DMS153 (cell line): Measurements from ENCODE around the gene STARD3NL.
"Not testable (repeated sequence)": the region's sequence is repeated elsewhere in the genome, so short reads cannot be mapped to it uniquely, and the experiment has no call there.

Experiments used
- DNase-seq: peaks from one replicate; lab custom pipeline; 2025; lab: John Stamatoyannopoulos, UW

The STARD3NL gene

DNA sequence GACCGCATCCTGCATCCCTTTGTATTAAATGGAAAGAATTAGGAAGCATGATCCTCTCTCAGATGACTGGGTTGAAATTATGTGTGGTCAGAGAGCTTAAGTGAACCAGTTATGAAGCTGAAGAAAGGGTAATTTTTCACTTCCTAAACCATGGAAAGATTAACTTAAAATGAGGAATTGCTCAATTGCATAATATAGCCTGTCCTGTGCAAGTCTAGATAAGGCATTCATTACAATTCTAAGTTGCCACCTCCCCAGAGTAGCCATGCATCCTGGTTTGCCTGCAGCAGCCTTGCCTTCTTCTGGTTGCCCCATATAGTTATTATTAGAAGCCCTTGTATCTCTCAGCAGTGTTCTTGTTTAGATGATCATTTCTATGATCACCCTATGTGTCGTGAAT, 45.3 kb downstream of the STARD3NL start:
- DNase-seq: no peak

DNA sequence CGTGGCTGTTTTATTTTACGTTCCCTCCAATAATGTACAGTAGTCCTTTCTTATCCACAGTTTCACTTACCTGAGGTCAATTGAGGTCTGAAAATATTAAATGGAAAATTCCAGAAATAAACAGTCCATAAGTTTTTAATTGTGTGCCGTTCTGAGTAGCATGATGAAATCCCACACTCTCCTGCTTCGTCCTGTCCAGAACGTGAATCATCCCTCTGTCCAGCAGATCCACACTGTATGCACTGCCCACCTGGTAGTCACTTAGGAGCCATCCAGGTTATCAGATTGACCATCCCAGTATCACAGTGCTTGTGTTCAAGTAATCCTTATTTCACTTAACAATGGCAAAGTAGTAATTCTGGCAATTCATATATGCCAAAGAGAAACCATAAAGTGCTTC, 46.3 kb downstream of the STARD3NL start:
- no peak for DNase-seq

DNA sequence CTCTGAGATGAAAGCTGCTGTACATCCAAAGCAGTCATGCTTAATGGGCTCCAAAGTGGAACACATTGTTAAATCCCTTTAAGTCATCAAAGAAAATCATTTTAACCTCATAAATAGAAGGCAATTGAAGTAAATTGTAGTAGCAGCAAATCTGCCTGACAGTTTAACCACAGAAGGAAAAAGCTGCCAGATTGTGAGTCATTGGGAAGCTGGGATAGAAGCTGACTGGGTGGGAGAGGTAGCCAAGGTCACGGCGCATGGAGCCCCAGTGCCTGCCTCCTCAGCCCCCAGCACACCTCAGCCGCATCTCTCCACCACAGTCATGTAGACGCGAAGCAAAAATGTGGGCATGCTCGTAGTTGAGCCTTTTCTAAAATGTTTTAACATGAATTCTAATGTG, 51.3 kb downstream of the STARD3NL start:
- DNase-seq: no peak

DNA sequence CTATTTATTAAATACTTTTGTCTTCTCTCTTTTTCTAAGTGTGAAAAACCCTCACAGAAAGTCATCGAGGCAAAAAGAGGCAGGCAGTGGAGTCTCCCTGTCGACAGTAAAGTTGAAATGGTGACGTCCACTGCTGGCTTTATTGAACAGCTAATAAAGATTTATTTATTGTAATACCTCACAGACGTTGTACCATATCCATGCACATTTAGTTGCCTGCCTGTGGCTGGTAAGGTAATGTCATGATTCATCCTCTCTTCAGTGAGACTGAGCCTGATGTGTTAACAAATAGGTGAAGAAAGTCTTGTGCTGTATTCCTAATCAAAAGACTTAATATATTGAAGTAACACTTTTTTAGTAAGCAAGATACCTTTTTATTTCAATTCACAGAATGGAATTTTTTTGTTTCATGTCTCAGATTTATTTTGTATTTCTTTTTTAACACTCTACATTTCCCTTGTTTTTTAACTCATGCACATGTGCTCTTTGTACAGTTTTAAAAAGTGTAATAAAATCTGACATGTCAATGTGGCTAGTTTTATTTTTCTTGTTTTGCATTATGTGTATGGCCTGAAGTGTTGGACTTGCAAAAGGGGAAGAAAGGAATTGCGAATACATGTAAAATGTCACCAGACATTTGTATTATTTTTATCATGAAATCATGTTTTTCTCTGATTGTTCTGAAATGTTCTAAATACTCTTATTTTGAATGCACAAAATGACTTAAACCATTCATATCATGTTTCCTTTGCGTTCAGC, 52.0 kb downstream of the STARD3NL start:
- DNase-seq: no peak

DNA sequence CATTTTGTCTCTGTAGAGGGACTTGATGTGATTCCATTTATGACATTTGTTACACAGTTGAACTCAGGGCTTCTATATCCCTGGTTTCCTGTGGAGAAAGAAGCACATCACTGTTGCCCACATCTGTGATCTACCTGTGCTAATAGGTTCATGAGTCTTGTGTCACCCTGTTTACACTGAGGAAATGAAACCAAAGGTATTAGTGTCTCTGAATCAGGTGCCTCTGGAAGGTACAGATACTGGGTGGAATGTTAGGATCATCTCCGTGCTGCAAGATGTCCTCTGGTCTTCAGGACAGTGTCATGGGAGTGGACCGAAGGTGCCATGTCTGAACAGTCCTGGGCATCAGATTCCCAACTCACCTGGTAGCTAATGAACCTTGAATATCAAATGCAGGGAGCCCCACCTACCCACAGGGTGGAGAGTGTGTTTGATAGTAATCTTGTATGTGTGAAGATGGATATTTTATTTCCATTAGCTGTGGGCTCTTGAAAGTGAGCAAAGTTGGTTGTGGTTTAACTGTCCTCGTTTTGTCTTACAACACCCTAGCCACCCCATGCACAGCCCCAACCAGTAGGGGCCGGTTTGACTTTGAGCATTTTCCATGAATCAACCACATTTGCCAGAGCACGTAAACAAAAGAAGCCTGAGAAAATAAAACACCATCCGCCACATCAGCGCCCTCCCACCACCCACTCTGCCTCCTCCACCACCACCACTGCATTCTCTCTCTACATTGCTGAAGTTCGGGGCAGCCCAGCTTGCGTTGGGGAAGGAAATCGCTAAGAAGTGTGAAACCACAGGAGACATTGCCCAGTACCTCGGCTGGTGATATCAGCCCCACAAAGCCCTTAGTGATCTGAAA, 54.7 kb downstream of the STARD3NL start:
- no peak for DNase-seq

DNA sequence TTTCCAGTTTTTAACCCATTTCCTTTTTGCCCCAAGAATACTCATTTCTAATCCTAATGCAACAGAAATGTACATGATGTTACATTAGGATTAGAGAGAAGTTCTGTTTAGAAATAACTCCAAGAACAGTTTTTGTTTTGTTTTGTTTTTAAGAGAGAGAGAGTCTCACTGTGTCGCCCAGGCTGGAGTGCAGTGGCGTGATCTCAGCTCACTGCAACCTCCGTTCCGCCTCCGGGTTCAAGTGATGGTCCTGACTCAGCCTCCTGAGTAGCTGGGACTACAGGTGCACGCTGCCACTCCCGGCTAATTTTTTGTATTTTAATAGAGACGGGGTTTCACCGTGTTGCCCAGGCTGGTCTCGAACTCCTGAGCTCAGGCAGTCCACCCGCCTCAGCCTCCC, 56.7 kb downstream of the STARD3NL start:
- DNase-seq: not testable (repeated sequence)

DNA sequence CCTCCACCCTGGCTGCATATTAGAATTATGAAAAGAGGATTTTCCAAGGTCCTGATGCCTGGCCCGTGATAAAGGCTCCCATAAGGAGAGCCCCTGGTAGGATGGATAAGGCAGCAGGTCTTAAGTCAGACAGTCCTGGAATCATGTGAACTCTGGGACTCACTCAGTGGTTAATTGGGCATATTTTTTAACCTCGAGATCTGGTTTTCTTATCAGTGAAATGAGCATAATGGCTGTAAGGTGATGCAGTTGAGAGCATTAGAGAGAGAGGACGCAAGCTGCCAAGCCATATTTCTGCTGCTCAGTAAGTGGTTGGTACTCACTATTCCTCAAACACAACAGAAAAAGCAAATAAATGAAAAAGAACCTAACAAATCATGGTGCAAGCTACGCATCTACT, 57.6 kb downstream of the STARD3NL start:
- DNase-seq: no peak

DNA sequence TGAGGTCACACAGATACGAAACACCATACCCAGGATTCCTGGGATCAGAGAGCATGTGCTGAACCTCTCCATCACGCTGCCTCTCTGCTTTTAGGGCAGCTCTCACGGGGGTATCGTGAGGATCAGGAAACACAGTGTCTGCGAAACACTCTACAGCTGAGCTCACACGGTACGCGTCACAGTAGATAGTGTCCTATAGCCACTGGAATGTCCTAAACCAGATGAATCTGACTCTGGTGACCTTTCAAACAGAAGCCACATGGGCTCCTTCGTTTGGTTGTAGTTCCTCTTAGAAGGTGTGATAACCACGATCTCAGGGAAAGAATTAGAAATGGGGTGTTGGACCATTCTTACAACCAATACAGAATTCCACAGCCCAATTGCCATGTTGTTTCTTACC, 61.1 kb downstream of the STARD3NL start:
- not testable (repeated sequence) for DNase-seq

DNA sequence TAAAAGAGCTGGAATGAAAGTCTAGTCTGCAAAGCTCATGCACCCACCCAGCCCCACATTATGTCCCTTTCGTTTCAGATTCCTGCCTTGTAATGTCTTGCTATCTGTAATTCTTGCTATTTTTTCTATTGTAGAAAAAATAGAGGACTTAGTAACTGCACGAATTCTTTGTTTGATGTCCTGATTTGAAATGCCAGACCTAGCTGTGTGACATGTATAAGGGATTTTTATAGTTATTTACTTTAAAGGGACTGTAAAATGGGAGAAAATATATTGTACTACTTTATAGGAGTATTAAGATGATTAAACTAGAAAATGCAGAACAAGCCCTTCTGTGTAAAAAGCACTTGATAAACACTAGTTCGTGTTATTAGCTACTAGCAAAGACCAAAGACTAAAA, 63.0 kb downstream of the STARD3NL start:
- no peak for DNase-seq

DNA sequence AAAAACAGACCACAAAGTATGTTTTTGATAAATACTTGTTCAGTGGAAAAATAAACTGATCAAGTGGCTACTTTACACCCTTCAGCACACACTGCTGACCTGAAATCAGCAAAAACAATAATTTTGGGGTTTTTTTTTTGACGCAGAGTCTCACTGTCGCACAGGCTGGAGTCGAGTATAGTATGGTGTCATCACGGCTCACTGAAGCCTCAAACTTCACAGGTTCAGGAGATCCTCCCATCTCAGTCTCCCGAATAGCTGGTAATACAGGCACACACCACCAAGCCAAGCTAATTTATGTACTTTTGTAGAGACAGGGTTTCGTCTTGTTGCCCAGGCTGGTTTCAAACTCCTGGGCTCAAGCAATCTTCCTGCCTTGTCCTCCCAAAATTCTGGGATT, 64.8 kb downstream of the STARD3NL start:
- DNase-seq: no peak

DNA sequence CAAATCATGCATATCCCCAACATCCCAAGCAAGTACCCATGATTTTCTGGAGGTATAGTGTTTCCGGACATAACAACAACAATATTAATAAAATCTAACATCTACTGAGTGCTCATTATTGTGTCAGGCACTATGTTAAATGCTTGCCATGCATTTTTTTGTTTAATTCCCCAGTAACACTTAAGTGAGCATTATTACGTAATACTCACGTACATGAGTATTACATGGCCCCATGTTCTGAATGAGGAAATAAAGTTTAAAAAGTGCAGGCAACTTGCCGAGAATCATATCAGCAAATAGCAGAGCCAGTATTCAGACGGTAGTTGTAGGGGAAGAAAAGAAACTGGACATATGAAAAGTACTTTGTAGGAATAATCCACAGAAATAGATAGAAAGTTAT, 65.3 kb downstream of the STARD3NL start:
- not testable (repeated sequence) for DNase-seq

DNA sequence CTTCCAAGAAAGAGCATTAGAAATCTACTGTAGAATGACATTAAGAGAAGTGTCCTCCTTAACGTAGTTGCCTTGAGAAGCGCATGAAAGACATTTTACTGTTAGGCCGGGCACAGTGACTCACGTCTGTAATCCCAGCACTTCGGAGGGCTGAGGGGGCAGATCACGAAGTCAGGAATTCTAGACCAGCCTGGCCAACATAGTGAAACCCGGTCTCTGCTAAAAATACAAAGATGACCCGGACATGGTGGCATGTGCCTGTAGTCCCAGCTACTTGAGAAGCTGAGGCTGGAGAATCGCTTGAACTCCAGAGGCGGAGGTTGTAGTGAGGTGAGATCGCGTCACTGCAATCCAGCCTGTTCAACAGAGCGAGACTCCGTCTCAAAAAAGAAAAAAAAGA, 66.5 kb downstream of the STARD3NL start:
- no peak for DNase-seq

DNA sequence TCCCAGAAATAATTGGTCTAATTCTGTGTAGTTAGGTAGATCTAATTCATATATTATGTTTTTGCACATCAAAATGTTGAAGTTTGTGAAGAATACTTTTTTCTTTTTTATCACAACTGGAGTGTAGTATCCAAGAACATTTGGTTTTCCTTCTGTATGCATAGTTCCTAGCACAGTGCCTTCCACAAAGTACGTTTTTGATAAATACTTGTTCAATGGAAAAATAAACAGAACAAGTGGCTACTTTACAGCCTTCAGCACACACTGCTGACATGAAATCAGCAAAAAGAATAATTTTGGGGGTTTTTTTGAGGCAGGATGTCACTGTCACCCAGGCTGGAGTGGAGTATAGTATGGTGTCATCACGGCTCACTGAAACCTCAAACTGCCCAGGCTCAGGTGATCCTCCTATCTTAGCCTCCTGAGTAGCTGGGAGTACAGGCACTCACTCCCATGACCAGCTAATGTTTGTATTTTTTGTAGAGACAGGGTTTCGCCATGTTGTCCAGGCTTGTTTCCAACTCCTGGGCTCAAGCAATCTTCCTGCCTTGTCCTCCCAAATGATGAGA, 67.4 kb downstream of the STARD3NL start:
- DNase-seq: no peak

DNA sequence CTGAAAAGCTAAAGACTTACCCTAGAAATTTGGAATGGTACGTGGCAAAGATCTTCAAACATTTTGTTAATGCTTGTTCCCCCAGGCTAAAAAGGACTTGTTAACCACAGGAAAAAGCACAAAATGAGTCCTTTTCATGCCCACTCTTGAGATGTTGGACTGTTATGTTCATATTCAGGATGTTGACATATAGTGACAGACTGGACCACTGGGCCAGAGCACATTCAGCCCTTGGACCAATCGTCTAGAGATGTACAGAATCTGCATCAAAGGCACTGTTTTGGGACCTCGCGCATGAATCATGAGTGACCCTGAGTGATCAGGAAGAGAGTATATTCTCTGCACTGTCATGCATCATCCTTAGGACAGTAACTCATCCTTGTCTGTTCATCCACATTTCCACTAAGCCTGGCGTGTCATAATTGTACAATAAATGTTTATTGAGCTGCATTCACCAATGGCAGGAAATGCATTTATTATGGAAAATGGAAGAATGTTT, 70.1 kb downstream of the STARD3NL start:
- no peak for DNase-seq

DNA sequence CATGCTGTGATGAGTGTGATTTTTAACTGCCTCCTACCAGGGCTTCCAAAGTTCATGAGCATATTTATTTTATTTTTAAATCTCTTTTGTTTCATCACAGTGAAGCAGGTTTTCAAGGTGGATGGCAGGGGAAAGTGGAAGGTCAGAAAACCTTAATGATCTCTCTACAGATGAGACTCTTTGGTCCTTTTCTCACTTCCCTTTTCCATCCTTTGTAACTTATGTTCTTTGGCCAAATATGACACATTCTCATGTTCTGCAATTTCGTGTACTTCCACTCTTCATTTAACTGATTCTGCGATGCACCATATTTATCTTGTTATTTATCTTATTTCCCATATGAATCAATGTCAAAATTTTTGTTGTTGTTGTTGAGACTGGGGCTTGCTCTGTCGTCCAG, 71.8 kb downstream of the STARD3NL start:
- DNase-seq: not testable (repeated sequence)

DNA sequence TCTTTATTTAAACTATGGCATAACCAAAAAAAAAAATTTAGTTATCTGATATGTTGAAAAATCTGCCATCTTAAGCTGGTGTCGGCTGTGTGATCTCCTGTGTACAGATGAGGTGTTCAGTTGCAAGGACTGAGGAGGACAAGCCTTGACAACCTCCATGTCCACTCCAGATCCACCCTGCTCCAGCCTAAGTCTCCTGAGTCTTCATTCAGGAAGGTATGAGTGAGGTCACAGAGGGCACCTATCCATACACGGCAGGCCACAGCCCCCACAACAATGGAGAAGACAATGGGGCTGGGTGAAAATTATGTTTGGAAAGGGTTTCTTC, 79.3 kb downstream of the STARD3NL start:
- no peak for DNase-seq

DNA sequence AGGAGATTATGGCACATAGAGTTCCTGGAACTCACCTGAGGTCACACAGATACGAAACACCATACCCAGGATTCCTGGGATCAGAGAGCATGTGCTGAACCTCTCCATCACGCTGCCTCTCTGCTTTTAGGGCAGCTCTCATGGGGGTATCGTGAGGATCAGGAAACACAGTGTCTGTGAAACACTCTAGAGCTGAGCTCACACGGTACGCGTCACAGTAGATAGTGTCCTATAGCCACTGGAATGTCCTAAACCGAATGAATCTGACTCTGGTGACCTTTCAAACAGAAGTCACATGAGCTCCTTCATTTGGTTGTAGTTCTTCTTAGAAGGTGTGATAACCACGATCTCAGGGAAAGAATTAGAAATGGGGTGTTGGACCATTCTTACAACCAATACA, 81.1 kb downstream of the STARD3NL start:
- DNase-seq: not testable (repeated sequence)

DNA sequence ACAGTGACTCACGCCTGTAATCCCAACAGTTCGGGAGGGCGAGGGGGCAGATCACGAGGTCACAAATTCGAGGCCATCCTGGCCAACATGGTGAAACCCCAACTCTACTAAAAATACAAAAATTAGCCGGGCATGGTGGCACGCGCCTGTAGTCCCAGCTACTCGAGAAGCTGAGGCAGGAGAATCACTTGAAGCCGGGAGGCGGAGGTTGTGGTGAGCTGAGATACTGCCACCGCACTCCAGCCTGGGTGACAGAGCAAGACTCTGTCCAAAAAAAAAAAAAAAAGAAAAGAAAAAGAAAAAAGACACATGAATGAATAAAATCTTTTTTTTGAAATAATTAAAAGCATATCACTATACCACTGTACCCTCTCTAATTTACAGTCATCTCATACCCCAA, 83.6 kb downstream of the STARD3NL start:
- DNase-seq: not testable (repeated sequence)

DNA sequence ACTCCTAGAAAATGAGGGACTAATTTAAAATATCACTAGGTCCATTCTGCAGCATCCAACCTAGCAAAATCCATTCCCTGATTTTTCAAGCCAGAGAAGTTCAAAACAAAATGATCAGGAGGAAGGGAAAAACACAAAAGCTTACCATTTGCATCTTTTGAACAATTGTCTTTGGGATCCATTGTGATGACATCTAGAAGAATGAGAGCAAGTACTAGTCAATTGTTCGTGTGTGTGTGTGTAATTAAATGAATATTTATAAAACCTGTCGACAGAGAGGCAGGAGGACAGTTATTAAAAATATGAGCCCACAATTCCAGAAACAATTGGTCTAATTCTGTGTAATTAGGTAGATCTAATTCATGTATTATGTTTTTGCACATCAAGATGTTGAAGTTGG, 84.0 kb downstream of the STARD3NL start:
- not testable (repeated sequence) for DNase-seq

DNA sequence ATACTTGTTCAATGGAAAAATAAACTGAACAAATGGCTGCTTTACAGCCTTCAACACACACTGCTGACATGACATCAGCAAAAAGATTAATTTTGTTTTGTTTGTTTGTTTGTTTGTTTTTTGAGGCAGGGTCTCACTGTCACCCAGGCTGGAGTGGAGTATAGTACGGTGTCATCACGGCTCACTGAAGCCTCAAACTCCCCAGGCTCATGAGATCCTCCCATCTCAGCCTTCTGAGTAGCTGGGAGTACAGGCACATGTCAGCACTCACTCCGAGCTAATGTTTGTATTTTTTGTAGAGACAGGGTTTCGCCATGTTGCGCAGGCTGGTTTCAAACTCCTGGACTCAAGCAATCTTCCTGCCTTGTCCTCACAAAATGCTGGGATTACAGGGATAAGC, 84.5 kb downstream of the STARD3NL start:
- DNase-seq: no peak

DNA sequence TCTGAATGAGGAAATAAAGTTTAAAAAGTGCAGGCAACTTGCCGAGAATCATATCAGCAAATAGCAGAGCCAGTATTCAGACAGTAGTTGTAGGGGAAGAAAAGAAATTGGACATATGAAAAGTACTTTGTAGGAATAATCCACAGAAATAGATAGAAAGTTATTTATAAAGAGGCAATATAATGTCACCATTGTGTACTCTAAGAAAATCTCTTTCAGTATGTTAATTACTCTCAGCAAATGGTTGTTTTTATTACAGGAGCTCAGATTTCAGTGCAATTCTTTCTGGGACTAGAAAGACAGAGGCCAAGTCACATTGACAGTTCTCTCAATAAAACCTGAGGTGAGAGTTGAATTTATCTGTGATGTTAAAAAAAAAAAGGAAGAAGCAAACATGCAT, 85.2 kb downstream of the STARD3NL start:
- not testable (repeated sequence) for DNase-seq

DNA sequence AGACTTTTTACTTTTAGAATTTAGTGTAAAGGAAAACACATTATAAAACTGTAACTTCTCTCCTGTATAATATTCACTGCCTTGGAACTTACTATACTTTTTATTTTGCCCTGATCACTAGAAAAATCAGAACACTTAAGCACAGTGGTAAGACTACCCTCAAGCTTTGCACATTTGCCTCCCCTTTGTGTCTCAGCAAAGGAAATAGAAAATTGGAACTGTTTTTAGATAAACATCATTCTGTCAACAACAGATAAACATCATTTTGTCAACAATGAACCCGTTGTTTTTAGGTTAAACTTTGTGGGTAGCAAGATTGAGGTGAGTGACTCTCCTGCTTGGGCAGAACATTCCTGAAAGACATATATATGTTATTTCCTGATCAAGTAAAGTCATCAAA, 86.6 kb downstream of the STARD3NL start:
- not testable (repeated sequence) for DNase-seq

DNA sequence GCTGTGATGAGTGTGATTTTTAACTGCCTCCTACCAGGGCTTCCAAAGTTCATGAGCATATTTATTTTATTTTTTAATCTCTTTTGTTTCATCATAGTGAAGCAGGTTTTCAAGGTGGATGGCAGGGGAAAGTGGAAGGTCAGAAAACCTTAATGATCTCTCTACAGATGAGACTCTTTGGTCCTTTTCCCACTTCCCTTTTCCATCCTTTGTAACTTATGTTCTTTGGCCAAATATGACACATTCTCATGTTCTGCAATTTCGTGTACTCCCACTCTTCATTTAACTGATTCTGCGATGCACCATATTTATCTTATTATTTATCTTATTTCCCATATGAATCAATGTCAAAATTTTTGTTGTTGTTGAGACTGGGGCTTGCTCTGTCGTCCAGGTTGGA, 87.9 kb downstream of the STARD3NL start:
- DNase-seq: not testable (repeated sequence)
